LNCAP (cell line): ENCODE results near the gene SOX10.

ENCODE experiments used
- CTCF ChIP-seq: fragments of 450-650 bp; IDR thresholded peaks from 2 replicates; pipeline ENCODE4 v1.5.1; 2017; ENCODE audit warnings: mild to moderate bottlenecking

The SOX10 gene

DNA sequence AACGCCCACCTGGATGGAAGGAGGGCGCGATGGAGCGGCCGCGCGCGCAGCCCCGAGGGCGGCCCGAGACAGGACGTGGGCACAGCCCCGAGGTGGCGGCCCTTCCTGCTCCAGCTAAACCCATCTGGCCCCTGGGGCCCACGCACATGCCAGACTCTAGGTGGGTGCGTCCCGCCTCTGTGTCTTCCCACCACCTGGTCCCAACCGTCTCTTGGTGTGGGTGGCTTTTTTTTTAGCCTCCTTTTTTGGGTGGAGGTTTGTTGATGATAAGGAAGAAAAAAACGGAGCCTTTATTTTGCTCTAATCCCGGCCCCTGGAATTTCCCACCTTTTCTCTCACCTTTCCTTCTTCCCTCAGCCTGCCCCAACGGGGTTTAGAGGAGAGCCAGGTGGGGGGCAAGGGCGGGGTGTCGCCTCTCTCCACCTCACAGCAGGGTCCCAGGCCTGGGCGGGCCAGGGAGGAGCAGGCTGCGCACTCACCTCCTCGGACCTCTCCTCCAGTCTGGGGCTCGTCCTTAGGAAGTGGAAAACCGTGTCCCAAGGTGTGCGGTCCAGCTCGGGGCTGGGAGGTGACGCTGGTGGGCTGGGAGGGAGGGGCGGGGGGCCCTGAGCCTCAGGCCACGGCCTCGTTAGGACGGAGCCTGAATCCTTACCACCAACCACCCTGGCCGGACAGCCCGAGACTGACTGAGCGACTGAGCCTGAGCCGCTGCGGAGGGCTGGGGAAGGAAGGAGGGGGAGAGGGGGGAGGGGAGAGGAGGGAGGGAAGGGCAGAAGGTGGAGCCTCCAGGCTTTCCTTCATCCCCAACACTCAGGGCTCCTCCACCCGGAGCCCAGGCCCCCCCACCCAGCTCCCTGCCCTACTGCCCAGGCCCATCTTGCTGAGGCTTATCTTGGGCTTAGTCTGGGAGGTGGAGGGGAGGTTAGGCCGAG lies at the start of gene SOX10:
Gene SOX10 (minus strand): TSS at position 696 of the 932 bp plus-strand sequence. CDS start 771 bp downstream, outside the sequence.
- no peak for TF ChIP-seq CTCF

- no peak for TF ChIP-seq CTCF
These were observed 49.3 kb upstream of the SOX10 start for GRCh38 chr22:38033522-38034277.

- no peak for TF ChIP-seq CTCF
These were observed 48.5 kb upstream of the SOX10 start for GRCh38 chr22:38032681-38033521.

GRCh38 chr22:38031491-38031890 lies 47.1 kb upstream of the SOX10 start:
- TF ChIP-seq CTCF, result no peak

DNA sequence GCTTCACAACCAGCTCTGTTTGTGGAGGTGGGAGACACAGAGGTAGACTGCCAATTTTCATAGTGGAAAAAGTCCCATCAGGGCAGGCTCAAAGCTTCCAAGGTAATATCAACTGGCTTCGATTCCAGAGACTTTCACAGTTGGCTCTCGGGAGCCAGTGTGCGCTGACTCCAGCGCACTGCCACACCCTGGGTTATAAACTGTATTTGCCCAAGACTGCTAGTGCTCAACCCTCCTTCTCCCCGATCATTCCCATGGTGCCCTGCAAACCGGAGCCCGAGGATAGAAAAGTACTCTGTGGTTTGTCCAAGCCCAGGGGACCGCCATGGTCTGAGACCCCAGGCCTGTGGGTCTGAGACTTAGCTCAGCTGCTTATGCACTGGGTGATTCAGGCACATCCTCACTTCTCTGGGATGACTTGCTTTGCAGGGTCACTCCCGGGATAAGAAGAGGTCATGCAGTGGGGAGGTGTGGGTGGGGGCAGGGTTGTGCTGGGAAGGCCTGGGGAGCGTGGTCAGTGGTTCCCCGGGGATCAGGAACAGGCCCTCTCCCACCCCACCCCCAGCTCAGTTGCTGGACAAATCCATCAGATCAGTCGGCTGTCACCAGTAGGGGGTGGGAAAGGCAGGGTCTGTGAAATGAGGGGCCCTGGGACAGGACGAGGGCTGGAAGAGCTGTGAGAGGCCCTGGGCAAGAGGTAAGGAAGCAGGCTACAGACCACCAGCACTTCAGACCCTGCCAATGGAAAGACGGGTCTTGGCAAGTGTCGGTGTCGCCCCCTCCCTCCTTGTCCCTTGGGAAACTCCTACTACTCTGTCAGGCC lies 46.2 kb upstream of the SOX10 start:
- TF ChIP-seq CTCF, result no peak

GRCh38 chr22:38029901-38030300 lies 45.5 kb upstream of the SOX10 start:
- no peak for TF ChIP-seq CTCF
